ENCODE data around the gene KRT9.
"Not testable (repeated sequence)": the region's sequence is repeated elsewhere in the genome, so short reads cannot be mapped to it uniquely, and the experiment has no call there.

KRT9 gene

GRCh38 chr17:41546819-41547218, 25.0 kb downstream of the KRT9 start:
- DNase-seq, result no peak

DNA sequence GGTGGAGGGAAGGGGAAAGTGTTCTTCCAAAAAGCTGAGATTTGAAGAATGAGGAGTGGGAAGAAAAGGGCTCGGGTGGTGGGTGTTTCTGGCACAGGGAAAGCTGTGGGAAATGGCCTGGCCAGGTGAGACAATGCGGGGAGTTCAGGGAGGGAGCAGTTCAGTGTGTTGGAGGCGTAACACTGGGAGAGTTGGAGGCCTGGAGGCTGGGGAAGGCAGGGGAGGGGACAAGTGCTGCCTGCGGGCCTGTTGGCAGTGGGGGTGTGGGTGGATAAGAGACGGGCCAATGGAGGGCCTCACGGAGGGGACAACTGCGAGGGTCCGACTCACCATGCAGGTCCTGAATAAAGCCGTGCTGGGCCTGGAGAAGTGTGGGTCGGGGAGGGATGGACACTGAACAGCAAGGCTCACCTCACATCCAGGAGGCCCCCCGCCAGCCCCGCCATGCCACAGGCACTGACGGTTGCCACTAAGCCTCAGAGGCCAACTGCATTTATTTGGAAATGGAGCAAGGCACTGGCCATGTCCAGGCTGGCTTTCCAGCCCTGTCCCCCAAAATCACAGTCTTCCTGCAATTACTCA, 25.9 kb downstream of the KRT9 start:
- no peak for DNase-seq

- DNase-seq, result no peak
Measured at GRCh38 chr17:41544935-41545334, 26.9 kb downstream of the KRT9 start.

- no peak for DNase-seq
Measured at GRCh38 chr17:41544491-41544892, 27.4 kb downstream of the KRT9 start.

DNA sequence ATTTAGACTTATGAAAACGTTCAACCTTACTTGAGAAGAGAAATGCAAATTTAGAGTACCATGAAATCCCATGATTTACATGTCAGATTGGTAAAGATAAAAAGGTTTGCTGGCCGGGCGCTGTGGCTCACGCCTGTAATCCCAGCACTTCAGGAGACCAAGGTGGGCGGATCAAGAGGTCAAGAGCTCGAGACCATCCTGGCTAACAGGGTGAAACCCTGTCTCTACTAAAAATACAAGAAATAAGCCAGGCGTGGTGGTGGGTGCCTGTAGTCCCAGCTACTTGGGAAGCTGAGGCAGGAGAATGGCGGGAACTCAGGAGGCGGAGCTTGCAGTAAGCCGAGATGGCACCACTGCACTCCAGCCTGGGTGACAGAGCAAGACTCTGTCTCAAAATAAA, 29.1 kb downstream of the KRT9 start:
- not testable (repeated sequence) for DNase-seq

- DNase-seq, result no peak
Measured at GRCh38 chr17:41542357-41542756, 29.5 kb downstream of the KRT9 start.

GRCh38 chr17:41540921-41541625, 30.8 kb downstream of the KRT9 start:
- DNase-seq, result no peak

DNA sequence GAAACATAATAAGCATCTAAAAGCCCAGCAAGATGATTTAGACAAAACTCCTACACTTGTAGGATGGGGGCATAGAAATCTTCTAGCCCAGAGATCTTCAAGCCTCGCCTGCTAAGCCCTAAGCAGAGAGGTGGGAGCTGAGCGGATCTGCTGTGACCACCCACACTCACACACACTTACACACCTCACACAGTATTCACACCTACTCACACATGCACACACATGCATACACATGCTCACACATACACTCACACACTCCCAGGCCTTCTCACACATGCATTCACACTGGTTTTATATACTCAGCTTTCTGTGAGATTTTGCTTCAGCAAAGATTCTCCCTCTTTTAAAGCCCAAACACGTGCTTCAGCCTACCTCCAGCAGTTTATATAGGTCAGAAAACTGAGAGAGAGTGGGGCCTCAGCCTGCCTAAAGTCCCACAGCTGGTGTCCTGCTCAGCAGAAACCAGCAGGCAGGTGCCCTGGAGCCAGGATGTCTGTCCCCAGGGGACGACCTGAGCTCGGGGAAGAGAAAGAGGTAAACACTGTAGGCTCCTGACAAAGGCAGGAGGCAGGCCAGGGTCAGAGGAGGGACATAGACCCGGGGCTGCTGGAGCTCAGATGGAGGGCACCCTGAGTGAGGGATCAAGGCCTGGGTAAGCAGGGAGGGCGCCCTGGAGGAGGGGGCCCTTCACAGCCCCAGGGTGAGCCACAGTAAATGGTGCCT, 31.7 kb downstream of the KRT9 start:
- no peak for DNase-seq

GRCh38 chr17:41539071-41539492, 32.8 kb downstream of the KRT9 start:
- no peak for DNase-seq

DNA sequence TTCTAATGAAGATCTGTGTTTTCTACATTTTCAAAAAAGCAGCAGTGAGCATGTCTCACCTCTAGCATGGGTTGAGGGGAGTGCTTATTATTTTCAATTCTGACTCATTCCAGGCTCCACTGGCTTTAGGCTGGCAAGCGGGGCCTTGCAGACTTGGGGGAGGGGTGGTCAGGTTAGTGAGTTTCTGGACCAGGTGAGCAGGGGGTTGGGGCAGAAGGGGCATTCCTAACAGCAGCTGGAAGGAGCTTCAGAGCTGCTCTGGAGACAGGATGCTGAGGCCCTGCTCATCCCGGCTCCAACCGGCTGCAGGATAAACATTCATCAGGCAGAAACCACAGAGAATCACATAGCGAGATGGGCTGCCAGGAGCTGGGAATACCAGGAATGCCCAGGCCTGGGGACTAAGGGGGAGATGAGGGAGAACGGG, 33.3 kb downstream of the KRT9 start:
- no peak for DNase-seq

- no peak for DNase-seq
Measured at GRCh38 chr17:41537990-41538389, 33.9 kb downstream of the KRT9 start.

DNA sequence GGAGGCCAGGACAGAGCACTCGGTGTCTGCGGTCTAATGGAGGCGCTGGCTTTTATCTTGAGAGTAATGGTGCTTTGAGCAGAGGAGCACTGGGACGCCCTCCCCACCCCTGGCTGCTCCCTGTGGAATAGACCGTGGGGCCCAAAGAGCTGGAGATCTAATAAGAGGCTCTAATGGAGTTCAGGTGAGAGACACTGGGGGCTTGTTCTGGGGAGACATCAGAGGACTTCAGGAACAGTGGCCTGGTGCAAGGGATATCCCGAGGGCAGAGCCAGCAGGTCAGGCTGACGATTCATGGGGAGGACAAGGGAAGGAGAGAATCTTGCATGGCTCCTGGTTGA, 34.3 kb downstream of the KRT9 start:
- DNase-seq, result no peak

- DNase-seq, result no peak
Measured at GRCh38 chr17:41536741-41537613, 34.9 kb downstream of the KRT9 start.

DNA sequence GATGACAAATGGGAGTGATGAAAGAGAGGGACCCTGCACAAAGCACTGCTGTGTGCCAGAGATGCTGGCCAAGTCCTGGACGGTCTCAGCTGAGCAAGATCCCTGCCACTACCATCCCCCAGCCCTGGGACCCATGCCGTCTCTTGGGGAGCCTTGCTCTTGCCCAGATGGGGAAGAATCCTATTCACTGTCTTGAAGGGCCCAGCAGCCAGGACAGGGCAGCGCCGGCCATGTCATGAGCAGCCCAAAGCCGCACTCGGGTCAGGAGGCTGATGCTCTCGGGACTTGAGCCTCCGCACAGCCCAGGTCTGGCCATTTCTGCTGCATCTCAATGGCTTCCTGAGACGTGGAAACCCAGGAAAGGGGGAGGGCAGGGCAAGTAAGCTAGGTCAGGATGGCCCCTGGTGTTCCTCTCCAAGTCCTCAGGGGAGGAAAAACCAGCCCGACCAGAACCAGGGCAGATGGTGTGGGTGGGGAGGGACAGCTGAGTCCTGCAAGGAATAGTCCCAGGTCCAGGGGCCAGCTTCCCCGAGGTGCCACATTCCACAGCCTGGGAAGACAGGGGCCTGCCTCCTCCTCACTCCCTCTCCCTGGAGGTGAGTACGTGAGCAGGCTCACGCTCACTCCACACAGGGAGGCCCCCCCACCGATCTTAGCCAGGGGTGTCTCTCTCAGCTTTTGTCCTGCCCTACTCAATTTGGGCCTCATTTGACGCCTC, 35.9 kb downstream of the KRT9 start:
- no peak for DNase-seq

DNA sequence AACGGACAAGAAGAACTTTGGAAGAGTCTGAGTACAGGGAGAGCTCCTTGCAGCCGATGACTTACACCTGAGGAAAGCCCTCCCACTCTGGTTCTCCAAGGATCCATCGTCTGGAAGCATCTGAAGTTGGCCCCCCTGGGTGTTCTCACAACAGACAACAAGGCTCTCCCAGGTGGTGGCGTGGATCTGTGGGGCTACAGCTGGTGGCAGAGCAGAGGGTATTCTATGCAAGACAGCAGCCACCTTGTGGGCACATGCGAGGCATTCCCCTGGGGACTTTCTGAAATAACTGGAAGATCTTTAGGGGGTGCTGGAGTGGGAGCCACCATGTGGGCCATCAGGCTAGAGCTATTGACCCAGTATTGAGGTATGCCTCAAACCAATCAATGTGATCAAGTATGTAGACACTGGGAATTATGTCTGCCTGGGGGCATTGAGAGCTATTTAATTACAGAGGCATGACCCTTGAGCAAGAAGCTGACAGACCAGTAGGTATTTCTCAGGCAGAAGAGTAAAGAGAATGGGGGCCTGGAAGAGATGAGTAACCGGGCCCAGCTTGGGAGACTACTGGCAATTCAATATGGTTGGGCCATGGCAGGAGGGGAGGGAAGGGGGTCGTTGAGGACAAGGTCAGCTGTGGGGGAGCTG, 36.8 kb downstream of the KRT9 start:
- DNase-seq, result no peak

DNA sequence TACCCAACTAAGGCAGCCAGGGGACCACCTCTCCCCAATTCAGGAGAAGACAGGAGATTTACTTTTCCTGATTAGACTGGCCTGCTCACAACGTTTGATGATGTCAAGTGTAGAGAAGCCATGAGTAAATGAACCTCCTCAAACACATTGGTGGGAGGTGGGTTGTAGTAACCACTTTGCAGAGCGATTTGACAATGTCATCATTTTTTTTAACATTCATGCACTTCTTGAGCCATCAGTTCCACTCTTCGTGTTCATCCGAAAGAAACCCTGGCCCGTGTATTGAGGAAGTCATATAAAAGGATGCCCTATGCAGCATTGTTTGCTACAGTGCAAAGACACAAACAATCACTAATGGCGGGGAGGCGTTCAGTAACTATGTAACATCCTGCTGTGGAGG, 38.2 kb downstream of the KRT9 start:
- DNase-seq, result no peak

DNA sequence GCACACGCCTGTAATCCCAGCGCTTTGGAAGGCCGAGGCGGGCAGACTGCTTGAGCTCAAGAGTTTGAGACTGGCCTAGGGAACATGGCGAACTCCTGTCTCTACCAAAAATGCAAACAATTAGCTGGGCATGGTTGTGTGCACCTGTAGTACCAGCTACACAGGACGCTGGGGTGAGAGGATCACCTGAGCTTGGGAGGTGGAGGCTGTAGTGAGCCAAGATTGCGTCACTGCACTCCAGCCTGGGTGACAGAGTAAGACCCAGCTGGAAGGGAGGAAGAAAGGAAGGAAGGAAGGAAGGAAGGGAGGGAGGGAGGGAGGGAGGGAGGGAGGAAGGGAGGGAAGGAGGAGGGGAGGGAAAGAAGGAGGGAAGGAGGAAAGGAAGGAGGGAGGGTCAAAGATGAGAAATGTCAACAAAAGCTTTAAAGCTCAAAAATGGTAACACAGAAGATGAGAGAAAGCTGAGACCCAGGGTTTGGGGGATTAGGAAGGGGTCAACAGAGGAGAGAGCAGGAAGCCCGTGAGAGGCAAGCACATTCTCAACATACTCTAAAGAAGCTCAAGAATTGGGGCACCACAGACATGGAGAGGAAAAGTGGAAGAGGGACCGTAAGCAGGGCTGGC, 38.8 kb downstream of the KRT9 start:
- no peak for DNase-seq

DNA sequence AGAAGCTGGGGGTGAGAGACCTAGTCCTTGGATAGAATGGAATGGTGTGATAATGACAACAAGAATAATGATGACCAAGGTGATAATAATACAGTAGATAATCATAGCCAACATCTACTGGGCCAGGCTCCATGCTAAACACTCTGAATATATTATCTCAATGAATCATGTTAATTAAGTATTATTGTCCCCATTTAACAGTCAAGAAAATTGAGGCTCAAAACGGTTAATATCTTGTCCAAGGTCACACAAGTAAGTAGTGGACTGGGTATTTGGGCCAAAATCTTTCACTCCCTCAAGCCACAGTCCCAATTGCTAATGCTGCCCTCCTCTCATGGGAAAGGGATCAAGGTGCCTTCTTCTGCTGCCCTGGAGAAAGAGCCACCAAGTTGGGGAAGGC, 39.9 kb downstream of the KRT9 start:
- DNase-seq, result no peak

- DNase-seq, result no peak
Measured at GRCh38 chr17:41530062-41531048, 41.5 kb downstream of the KRT9 start.

DNA sequence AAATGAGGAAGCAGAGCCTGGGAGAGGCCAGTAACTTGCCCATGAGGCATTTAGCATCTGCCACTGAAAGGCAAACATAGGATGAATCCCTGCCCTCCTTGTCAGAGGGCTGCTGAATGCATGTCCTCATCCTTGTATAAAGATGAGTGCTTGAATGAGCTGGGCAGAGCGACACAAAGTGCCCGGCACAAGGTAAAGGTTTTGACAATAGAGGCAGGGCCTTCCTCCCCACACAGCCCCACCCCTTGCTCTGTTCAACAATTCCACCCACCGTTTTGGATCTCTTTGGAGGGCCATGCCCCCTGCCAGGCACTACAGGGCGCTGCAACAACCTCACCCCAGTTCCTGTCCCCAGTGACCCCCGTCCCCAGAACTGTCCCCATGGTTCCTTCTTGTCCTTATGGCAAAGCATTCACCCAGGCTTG, 42.4 kb downstream of the KRT9 start:
- peak in 2 of 4 experiments; percentile 27 to 35 for DNase-seq

Data from suppressor macrophage (primary cell).